SU-DHL-6 (cell line): ENCODE data around the gene SPTBN1.

ENCODE experiments used
- EZH2phosphoT487 ChIP-seq: fragments of 200-600 bp; sonication (generic), shearing (Covaris generic); conservative IDR thresholded peaks from 2 replicates; pipeline ENCODE4 v1.6.1; 2018; ENCODE audit warnings: mild to moderate bottlenecking, antibody characterized with exemption, low read length, moderate library complexity, mixed read lengths
- TF ChIP-seq, protein P1 (sequence below): fragments of 200-600 bp; sonication (generic); IDR thresholded peaks from one replicate; pipeline ENCODE4 v1.5.1; 2017; ENCODE audit warnings: antibody characterized with exemption, mild to moderate bottlenecking, low read length, moderate library complexity; ENCODE audit not compliant: insufficient read depth, poor library complexity, severe bottlenecking

DNA sequence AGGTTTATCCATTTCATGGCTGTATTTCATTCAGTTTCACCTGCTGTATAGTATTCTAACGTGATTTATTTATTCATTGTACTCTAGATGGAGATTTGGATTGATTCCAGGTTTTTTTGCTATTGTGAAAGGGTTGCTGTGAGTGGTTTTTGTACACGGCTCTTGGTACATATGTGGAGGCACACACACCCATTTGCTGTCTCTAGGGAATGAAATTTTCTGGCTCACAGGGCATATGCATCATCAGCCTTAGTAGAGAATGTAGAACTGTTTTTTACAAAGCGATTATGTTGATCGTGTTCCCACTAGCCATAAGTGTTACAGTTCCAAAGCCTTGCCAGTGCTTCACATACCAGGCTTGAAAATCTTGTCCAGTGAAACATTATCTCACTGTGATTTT lies 5.1 kb downstream of the SPTBN1 start:
- no peak for TF ChIP-seq EZH2phosphoT487
- TF ChIP-seq, protein P1, sequence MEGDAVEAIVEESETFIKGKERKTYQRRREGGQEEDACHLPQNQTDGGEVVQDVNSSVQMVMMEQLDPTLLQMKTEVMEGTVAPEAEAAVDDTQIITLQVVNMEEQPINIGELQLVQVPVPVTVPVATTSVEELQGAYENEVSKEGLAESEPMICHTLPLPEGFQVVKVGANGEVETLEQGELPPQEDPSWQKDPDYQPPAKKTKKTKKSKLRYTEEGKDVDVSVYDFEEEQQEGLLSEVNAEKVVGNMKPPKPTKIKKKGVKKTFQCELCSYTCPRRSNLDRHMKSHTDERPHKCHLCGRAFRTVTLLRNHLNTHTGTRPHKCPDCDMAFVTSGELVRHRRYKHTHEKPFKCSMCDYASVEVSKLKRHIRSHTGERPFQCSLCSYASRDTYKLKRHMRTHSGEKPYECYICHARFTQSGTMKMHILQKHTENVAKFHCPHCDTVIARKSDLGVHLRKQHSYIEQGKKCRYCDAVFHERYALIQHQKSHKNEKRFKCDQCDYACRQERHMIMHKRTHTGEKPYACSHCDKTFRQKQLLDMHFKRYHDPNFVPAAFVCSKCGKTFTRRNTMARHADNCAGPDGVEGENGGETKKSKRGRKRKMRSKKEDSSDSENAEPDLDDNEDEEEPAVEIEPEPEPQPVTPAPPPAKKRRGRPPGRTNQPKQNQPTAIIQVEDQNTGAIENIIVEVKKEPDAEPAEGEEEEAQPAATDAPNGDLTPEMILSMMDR: no peak
